NCI-H2029 (cell line): ENCODE results near the gene BACE1.
"Not testable (repeated sequence)": the region's sequence is repeated elsewhere in the genome, so short reads cannot be mapped to it uniquely, and the experiment has no call there.

Experiments used
- DNase-seq: peaks from one replicate; lab custom pipeline; 2025; lab: John Stamatoyannopoulos, UW

Gene BACE1

GRCh38 chr11:117273550-117274289 is 42.3 kb downstream of the BACE1 start:
- DNase-seq: no peak

- DNase-seq: not testable (repeated sequence)
These were observed 43.9 kb downstream of the BACE1 start for GRCh38 chr11:117272175-117272574.

DNA sequence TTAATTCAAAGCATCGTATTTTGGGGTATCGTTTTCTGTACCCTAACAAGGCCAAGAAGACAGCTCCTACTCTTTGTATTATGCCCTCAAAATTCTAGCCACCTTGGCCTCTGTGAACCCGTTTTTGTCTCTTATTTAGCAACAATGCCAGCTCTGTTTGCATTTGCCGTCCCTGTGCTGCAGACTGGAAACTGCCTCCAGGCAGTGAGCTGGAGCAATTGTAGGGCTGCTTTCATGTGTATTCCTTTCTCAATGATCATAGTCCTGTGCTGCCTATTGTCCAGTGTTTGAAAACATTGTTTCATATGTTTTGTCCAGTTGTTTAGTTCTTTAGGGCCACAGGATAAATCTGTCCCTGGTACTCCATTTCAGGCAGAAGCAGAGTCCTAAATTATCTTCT is 44.8 kb downstream of the BACE1 start:
- no peak for DNase-seq

DNA sequence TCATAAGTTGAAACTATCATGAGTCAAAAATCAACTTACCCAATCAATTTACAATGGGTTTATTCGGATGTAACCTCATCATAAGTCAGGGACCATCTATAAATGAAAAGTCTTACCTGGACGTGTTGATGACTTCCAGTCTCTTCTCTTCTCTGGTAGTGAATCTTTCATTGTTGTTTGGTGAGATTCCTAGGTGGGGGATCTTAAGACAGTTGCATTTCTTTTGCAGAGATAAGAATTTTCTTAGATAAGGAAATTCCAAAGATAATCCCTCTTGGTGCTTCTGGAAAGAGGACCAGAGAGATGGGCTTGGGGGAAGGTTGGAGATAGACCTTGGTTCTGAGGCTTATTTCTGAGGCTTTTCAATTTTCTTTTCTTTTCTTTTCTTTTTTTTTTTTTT is 46.2 kb downstream of the BACE1 start:
- DNase-seq: no peak

DNA sequence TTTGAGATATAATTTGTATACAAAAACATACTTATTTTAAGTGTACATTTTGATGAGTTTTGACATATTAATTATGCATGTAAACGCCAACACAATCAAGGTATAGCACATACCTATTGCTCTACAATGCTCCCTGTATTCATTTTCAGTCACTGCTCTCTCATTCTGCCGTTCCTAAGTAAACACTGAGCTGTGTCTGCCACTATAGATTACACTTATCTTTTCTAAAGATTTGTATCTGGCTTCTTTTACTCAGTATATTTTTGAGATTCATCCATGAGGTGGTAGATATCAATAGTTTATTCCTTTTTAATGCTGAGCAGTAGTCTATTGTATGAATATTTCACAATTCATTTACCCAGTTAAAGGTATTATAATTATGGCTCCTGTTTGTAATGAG is 50.3 kb downstream of the BACE1 start:
- no peak for DNase-seq

- DNase-seq: not testable (repeated sequence)
These were observed 51.3 kb downstream of the BACE1 start for GRCh38 chr11:117264624-117265323.

DNA sequence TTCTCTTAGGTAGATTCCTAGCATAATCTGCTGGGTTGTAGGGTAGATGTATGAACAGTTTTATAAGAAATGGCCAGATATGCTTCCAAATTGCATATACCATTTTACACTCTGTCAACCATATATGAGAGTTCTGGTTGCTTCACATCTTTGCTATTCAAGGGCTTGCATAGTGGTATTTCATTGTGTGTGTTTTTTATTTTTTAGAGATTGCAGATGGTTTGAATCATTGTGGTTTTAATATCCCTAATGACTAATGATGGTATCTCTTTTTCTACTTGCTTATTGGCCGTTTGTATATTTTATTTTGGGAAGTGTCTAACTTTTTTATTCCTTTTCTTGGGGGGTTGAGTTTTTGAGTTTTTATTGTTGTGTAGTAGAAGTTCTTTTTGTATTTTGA is 56.6 kb downstream of the BACE1 start:
- no peak for DNase-seq

- no peak for DNase-seq
These were observed 57.5 kb downstream of the BACE1 start for GRCh38 chr11:117258576-117258975.

DNA sequence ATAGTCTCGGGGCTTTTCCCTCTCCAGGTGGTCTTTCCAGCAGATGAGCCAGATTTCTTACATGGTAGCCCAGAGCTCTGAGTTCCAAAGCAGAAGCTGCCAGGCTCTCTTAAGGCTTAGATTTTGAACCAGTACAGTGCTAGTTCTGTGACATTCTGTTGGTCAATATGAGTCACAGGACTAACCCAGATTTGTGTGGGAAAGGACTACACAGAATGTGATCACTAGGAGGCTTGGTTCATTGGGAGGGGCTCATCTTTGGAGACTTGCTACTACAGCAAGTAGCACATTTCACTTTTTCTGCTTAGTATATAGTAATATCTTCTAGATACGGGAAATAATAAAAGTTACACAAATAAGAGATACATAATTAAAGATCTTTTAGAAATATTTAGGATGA is 59.5 kb downstream of the BACE1 start:
- no peak for DNase-seq

- DNase-seq: no peak
These were observed 60.1 kb downstream of the BACE1 start for GRCh38 chr11:117255966-117256365.

DNA sequence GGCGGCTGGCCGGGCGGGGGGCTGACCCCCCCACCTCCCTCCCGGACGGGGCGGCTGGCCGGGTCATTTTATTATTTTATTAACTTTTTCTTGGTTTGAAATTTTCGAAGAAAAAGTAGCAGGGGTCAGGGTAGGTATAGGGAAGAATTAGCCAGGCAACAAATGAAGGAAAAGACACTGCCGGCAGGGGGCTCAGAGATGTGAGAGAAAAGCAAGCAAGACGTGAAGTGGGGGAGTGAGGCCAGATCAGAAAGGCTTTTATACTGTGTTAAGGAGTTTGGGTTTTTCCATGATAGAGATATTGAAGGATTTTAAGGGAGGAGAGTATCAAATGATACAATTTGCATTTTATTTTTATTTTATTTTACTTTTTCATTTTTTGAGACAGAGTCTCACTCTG is 64.5 kb downstream of the BACE1 start:
- DNase-seq: no peak

GRCh38 chr11:117249571-117249970 is 66.5 kb downstream of the BACE1 start:
- DNase-seq: no peak

DNA sequence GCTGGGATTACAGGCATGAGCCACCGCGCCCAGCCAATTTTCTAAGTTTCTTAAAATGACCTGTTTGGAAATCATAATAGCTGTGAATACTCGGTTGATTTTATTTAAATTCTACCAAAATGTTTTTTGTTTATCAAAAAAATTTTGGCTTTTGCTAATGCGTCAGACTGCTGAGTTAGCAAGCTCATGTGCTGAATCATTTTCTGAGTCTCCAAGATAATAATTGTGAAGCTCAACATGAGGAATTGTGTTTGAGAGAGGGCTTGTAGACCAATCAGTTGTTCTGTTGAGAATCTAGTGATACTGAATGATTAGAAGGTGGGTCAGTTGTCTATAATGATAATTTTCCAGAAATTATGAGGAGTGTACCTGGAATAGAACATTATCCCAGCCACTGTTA is 67.7 kb downstream of the BACE1 start:
- no peak for DNase-seq

DNA sequence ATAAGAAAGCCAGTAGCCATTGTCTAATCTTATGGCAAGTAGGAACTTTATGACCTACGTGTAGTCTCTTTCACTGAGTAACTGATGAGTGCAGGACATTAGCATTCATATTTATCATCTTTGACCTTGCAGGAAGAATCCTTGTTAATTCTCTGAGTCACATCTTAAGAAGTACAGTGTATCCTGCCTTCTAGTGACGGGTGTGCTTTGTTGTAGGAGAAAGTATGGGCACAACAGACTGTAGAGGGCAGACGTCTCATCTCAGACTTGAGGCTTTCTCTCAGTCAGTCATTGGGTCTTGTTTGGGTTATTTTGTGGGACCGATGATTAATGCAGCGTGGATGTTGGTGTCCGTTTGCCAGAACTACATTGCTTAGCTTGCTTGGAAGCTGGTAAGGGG is 76.8 kb downstream of the BACE1 start:
- no peak for DNase-seq

- no peak for DNase-seq
These were observed 77.8 kb downstream of the BACE1 start for GRCh38 chr11:117238221-117238620.
